RWPE2 (cell line): ENCODE measurements around the gene ANO1.
A peak's percentile ranks its signal among the peaks of the same experiment; 100 is the strongest.

Experiments used
- ATAC-seq: fragments of 200-7000 bp; cut with Tn5 transposase; 3 replicates; pipeline ENCODE4 v1.9.1; 2021; ENCODE audit warnings: low read depth
- DNase-seq: peaks from one replicate; pipeline ENCODE4 v3.0.0-alpha.2; 2020; ENCODE audit warnings: low spot score
- H3K27ac ChIP-seq: fragments of 450-650 bp; 2 replicates; pipeline ENCODE4 v1.5.1; 2017; ENCODE audit warnings: mild to moderate bottlenecking; ENCODE audit not compliant: poor library complexity, severe bottlenecking
- H3K27me3 ChIP-seq: fragments of 250-450 bp; sonication (Bioruptor Pico); 2 replicates; pipeline ENCODE4 v1.5.1; 2021; ENCODE audit warnings: mild to moderate bottlenecking, moderate library complexity; ENCODE audit not compliant: insufficient read depth, poor library complexity, severe bottlenecking
- H3K36me3 ChIP-seq: fragments of 250-450 bp; sonication (Bioruptor Pico); 2 replicates; pipeline ENCODE4 v1.5.1; 2020; ENCODE audit warnings: low read depth, mild to moderate bottlenecking, moderate library complexity
- H3K4me1 ChIP-seq: fragments of 250-450 bp; sonication (Bioruptor Pico); 2 replicates; pipeline ENCODE4 v1.5.1; 2021; ENCODE audit warnings: mild to moderate bottlenecking, moderate library complexity; ENCODE audit not compliant: insufficient read depth, poor library complexity, severe bottlenecking
- H3K4me3 ChIP-seq: fragments of 250-450 bp; sonication (Bioruptor Pico); 2 replicates; pipeline ENCODE4 v1.5.1; 2021; ENCODE audit warnings: mild to moderate bottlenecking, moderate library complexity; ENCODE audit not compliant: severe bottlenecking
- H3K9me3 ChIP-seq: fragments of 250-450 bp; sonication (Bioruptor Pico); 2 replicates; pipeline ENCODE4 v1.5.1; 2021; ENCODE audit warnings: mild to moderate bottlenecking, moderate library complexity; ENCODE audit not compliant: severe bottlenecking
- TF ChIP-seq, protein P1 (sequence below): fragments of 450-650 bp; IDR thresholded peaks from one replicate; pipeline ENCODE4 v1.5.1; 2017; ENCODE audit warnings: mild to moderate bottlenecking, moderate library complexity; ENCODE audit not compliant: poor library complexity, severe bottlenecking

ANO1 gene

DNA sequence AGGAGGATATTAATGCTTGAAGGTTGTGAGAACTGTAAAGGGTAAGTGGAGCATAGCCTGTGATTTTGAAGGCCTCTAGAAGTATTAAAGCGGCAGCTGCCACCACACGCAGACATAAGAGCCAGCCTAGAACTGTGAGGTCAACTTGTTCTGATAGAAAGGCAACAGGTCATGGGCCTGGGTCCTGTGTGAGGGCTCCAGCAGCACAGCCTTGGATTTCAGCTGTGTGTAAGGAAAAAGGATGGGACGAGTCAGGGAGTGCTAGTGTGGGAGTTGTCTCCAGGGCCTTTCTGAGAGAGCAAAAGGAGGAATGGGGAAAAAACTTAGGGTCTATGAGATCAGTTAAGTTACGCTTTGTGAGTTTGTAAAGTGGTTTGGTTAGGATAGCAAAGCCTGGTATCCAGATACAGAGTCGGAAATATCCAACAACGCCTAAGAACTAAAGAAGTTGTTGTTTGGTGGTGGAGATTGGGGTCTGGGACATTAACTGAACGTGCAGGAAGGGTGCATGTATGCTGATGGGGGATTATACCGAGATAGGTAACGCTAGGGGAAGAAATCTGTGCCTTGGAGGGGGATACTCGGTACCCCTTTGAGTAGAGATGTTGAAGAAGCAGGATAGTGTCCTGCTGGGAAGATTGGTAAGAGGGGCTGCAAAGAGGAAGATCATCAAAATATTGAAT is 17.4 kb upstream of the ANO1 start:
- H3K27ac ChIP-seq, result no peak overlapping the region
- no peak for DNase-seq
- H3K9me3 ChIP-seq, result no peaks in the 10 kb centered on the region
- H3K4me3 ChIP-seq, result no peak overlapping the region
- ATAC-seq, result no peak
- H3K4me1 ChIP-seq, result peaks cover 18% of the 10 kb centered on the region
- TF ChIP-seq, protein P1, sequence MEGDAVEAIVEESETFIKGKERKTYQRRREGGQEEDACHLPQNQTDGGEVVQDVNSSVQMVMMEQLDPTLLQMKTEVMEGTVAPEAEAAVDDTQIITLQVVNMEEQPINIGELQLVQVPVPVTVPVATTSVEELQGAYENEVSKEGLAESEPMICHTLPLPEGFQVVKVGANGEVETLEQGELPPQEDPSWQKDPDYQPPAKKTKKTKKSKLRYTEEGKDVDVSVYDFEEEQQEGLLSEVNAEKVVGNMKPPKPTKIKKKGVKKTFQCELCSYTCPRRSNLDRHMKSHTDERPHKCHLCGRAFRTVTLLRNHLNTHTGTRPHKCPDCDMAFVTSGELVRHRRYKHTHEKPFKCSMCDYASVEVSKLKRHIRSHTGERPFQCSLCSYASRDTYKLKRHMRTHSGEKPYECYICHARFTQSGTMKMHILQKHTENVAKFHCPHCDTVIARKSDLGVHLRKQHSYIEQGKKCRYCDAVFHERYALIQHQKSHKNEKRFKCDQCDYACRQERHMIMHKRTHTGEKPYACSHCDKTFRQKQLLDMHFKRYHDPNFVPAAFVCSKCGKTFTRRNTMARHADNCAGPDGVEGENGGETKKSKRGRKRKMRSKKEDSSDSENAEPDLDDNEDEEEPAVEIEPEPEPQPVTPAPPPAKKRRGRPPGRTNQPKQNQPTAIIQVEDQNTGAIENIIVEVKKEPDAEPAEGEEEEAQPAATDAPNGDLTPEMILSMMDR, result no peak
- no peaks in the 10 kb centered on the region for H3K27me3 ChIP-seq
- no peaks in the 10 kb centered on the region for H3K36me3 ChIP-seq

DNA sequence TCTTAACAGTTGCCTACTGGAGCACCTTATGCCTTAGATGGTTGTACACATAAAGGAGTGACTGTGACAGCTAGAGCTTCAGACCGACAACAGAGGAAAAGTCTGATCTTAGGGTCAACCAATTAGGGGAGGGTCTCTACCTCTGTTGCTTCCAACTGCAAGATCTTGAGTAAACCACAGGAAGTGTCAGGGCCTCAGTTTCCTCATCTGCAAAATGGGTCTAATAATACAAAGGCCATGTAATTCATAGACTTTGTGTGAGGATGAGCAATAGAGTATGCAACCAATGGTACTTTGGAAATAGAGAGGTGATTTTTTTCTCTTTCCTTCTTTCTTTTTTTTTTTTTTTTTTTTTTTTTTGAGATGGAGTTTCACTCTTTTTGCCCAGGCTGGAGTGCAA is 16.4 kb upstream of the ANO1 start:
- H3K4me1 ChIP-seq, result peaks cover 18% of the 10 kb centered on the region

DNA sequence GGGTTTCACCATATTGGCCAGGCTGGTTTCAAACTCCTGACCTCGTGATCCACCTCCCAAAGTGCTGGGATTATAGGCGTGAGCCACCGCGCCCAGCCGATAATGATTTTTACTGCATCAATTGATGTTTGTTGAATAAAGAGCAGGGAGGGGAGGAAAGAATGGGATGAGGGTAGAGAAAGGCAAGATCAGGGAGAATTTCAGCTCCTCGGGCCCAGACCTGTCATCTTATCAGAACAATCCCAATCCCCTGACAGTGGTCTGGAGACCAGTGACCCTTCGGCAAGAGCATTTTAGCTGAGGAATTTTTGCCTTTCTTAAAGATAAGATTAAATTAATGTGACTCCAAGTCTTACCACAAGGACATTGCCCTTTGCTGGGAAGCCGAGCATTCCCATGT is 15.0 kb upstream of the ANO1 start:
- Histone ChIP-seq H3K4me1 (peaks cover 18% of the 10 kb centered on the region), H3K27me3 (no peaks in the 10 kb centered on the region), H3K4me3 (no peak overlapping the region), H3K27ac (peak overlapping the region; percentile 30), H3K36me3 (no peaks in the 10 kb centered on the region), H3K9me3 (no peaks in the 10 kb centered on the region)
- TF ChIP-seq, protein P1, result no peak
- DNase-seq (no peak), ATAC-seq (no peak)

More for the DNA sequence above, 16.4 kb upstream of the ANO1 start:
- Histone ChIP-seq H3K9me3 (no peaks in the 10 kb centered on the region), H3K36me3 (no peaks in the 10 kb centered on the region), H3K4me3 (no peak overlapping the region), H3K27ac (no peak overlapping the region), H3K27me3 (no peaks in the 10 kb centered on the region)
- TF ChIP-seq, protein P1, result no peak
- ATAC-seq, result no peak
- DNase-seq, result no peak

DNA sequence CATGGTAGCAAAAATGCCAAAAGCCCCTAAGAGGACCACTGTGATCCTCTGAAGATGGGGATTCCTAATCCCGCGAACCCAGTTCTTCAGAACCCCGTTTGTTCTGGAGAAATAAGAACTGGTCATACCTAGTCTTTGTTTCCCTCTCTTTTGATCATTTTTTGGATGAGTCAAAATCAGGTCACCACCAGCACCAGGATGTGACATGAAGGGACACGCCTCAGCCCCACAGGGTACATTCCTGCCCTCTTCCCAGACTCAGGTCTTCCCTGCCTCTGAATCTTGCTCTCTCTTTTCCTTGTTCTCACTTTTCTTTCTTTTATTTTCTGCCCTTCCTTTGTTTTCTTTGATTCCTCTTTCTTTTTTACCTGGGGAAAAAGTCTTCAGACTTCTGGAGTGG is 14.6 kb upstream of the ANO1 start:
- no peak overlapping the region for H3K4me3 ChIP-seq
- ATAC-seq (peak; percentile 66), DNase-seq (peak; percentile 33)
- H3K27ac ChIP-seq, result peak overlapping the region; percentile 30
- H3K27me3 ChIP-seq, result no peaks in the 10 kb centered on the region
- H3K36me3 ChIP-seq, result no peaks in the 10 kb centered on the region
- H3K9me3 ChIP-seq, result no peaks in the 10 kb centered on the region
- TF ChIP-seq, protein P1, result no peak
- H3K4me1 ChIP-seq, result peaks cover 18% of the 10 kb centered on the region

DNA sequence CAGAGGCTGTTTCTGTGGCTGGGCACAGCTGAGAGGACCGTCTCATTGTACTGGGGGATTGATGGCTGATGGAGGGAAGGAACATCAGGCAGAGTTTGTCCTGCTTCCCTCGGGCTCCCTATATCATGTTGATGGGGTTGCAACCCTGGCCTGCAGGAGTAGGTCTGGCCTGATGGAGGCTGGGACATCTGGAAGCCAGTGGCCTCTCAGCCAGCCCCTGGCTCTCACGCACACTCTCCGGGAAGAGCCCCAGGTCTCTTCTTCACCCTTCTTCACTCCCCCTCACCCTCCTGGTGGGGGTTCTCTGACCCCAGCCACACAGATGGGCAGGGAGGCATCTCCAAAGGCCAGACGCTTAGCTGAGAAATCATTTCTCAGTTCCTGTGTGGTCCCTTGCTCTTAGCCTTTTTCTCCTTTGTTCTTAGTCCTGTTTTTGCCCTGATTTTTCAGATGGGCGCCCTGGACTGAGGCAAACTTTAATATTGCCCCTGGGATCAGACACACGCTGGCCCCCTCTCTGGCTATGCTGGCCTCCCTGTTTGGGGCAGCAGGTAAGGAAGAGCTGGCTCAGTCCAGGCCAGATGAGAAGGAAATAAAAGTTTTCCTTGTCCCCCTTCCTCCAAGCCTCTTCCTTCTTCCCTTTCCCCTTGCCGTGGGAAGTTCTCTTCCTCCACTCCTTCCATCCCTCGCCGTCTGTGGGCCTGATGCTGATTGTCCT is 13.9 kb upstream of the ANO1 start:
- Histone ChIP-seq H3K4me1 (peaks cover 18% of the 10 kb centered on the region), H3K4me3 (no peak overlapping the region), H3K9me3 (no peaks in the 10 kb centered on the region), H3K27me3 (no peaks in the 10 kb centered on the region), H3K36me3 (no peaks in the 10 kb centered on the region), H3K27ac (peak overlapping the region; percentile 30)
- ATAC-seq, result peak; percentile 12; the same call in 1 of the 3 replicates
- TF ChIP-seq, protein P1, result no peak
- DNase-seq, result no peak
